Gastrocnemius medialis (tissue), 4 donors: ENCODE measurements around the gene CAPZB. TPM values are rescaled to one million over a fixed set of nuclear protein-coding genes. Genes with fewer than 3 reads are reported as not detected.
A peak's percentile ranks its signal among the peaks of the same experiment; 100 is the strongest.
"Not testable (repeated sequence)": the region's sequence is repeated elsewhere in the genome, so short reads cannot be mapped to it uniquely, and the experiment has no call there.

Experiments
- ATAC-seq, 2 donors: fragments of 150-250 bp; one replicate each; pipeline ENCODE4 v1.9.1; 2016
- DNase-seq, 2 donors: peaks; one replicate each; pipeline ENCODE4 v3.0.0-alpha.2; 2019
- H3K27ac ChIP-seq, 4 donors: fragments of 200-600 bp; sonication (generic); 1 replicate in 1 of 4; 2 replicates in 3 of 4; pipeline ENCODE4 v1.5.1; 2016 to 2018; ENCODE audit warnings: mild to moderate bottlenecking in 2 of 4, moderate library complexity in 1 of 4
- H3K27me3 ChIP-seq, 3 donors: fragments of 200-600 bp; sonication (generic) in 2 of 3; 1 replicate in 1 of 3; 2 replicates in 2 of 3; pipeline versions ENCODE4 v1.5.1 to v1.6.0; 2016 to 2019; ENCODE audit warnings: mild to moderate bottlenecking in 1 of 3, moderate library complexity in 1 of 3
- H3K36me3 ChIP-seq, 2 donors: fragments of 200-600 bp; sonication (generic) in 1 of 2; one replicate each; pipeline ENCODE4 v1.5.1; 2017 to 2018
- H3K4me1 ChIP-seq, 2 donors: fragments of 200-600 bp; sonication (generic) in 1 of 2; one replicate each; pipeline ENCODE4 v1.5.1; 2016 to 2017; ENCODE audit warnings: mild to moderate bottlenecking in 2 of 2
- H3K4me3 ChIP-seq, 4 donors: fragments of 200-600 bp; sonication (generic) in 3 of 4; 1 replicate in 1 of 4; 2 replicates in 3 of 4; pipeline ENCODE4 v1.5.1; 2016 to 2019; ENCODE audit warnings: mild to moderate bottlenecking in 2 of 4
- H3K9me3 ChIP-seq, 3 donors: fragments of 200-600 bp; sonication (generic) in 2 of 3; 1 replicate in 1 of 3; 2 replicates in 2 of 3; pipeline ENCODE4 v1.5.1; 2016 to 2019
- CTCF ChIP-seq, 5 experiments: fragments of 450-650 bp in 3 of 5; fragments of 200-600 bp in 2 of 5; sonication (generic) in 2 of 5; IDR thresholded peaks in 4 of 5; conservative IDR thresholded peaks in 1 of 5; 1 replicate in 4 of 5; 2 replicates in 1 of 5; pipeline ENCODE4 v1.5.1; 2016 to 2019; ENCODE audit warnings: antibody characterized with exemption in 5 of 5, mild to moderate bottlenecking in 3 of 5, moderate library complexity in 3 of 5
- POLR2A ChIP-seq, 2 donors: fragments of 450-650 bp; IDR thresholded peaks; one replicate each; pipeline ENCODE4 v1.6.1; 2017; ENCODE audit warnings: antibody characterized with exemption in 2 of 2, mild to moderate bottlenecking in 2 of 2, moderate library complexity in 2 of 2
- in situ Hi-C, 4 donors: fragments of 200-750 bp; cut with MboI; loops; one replicate each; pipeline versions ENCODE4 v1.15.0 to v1.8.0; 2017; ENCODE audit warnings: low sequenced_read_pairs in 4 of 4
- intact Hi-C: fragments of 100-400 bp; cut with DNase I; formaldehyde crosslinking; loops from one replicate; pipeline ENCODE4 v1.15.1; 2023; ENCODE audit warnings: low total_unique reads
- total RNA-seq, 4 donors: library from RNA; depleted of rRNA; stranded (reverse); fragments of >200 nt; gene quantifications; one replicate each; pipeline versions ENCODE4 v1.1.0 to v1.2.3, GENCODE V29; 2016

The CAPZB gene
- total RNA-seq, 4 donors from 2014 or later: 48.6 to 93.8 (median 74.9) TPM

GRCh38 chr1:19497443-19497842, 12.1 kb upstream of the CAPZB start:
- ATAC-seq: not testable (repeated sequence)
- in situ Hi-C loops: loop anchor here in 1 of 4 donors (25.0 kb wide), 1 partner anchor 110 kb away; no protein-coding TSS in a partner anchor

GRCh38 chr1:19496527-19496874, 11.2 kb upstream of the CAPZB start:
- in situ Hi-C loops: loop anchor here in 1 of 4 donors (25.0 kb wide), 1 partner anchor 109 kb away; no protein-coding TSS in a partner anchor
- intact Hi-C loops: no loop called here
- no peak overlapping the region for H3K4me3 ChIP-seq
- H3K36me3 ChIP-seq: no peaks in the 10 kb centered on the region
- TF ChIP-seq CTCF (IDR thresholded peaks at IDR 0.05 in 4 of 5, conservative IDR thresholded peaks at IDR 0.05 in 1 of 5) (no peak), POLR2A (IDR thresholded peaks at IDR 0.05) (no peak)
- H3K4me1 ChIP-seq: peaks cover 5 to 21% of the 10 kb centered on the region in 2 donors
- H3K27me3 ChIP-seq: no peaks in the 10 kb centered on the region
- DNase-seq (no peak), ATAC-seq (no peak)
- no peaks in the 10 kb centered on the region for H3K9me3 ChIP-seq
- peak overlapping the region in 3 of 4 donors; percentile 66 to 77 (median 67) for H3K27ac ChIP-seq

More at GRCh38 chr1:19497443-19497842, 12.1 kb upstream of the CAPZB start:
- H3K4me1 ChIP-seq: peaks cover 5 to 21% of the 10 kb centered on the region in 2 donors
- H3K27me3 ChIP-seq, H3K9me3 ChIP-seq, H3K27ac ChIP-seq, DNase-seq, H3K36me3 ChIP-seq, intact Hi-C loops, H3K4me3 ChIP-seq: not testable (repeated sequence)

GRCh38 chr1:19495799-19496526, 10.6 kb upstream of the CAPZB start:
- intact Hi-C loops: no loop called here
- Histone ChIP-seq H3K4me1 (peaks cover 5 to 21% of the 10 kb centered on the region in 2 donors), H3K27ac (peak overlapping the region; percentile 66 to 77 (median 67)), H3K36me3 (no peaks in the 10 kb centered on the region), H3K4me3 (no peak overlapping the region), H3K9me3 (no peaks in the 10 kb centered on the region), H3K27me3 (no peaks in the 10 kb centered on the region)
- in situ Hi-C loops: loop anchor here in 1 of 4 donors (25.0 kb wide), 1 partner anchor 109 kb away; no protein-coding TSS in a partner anchor
- DNase-seq (no peak), ATAC-seq (no peak)
- TF ChIP-seq POLR2A (IDR thresholded peaks at IDR 0.05) (no peak), CTCF (IDR thresholded peaks at IDR 0.05 in 4 of 5, conservative IDR thresholded peaks at IDR 0.05 in 1 of 5) (no peak)

- Histone ChIP-seq H3K36me3 (no peaks in the 10 kb centered on the region), H3K27ac (peak overlapping the region; percentile 66 to 77 (median 67)), H3K4me3 (no peak overlapping the region), H3K9me3 (no peaks in the 10 kb centered on the region), H3K4me1 (peaks cover 5 to 21% of the 10 kb centered on the region in 2 donors), H3K27me3 (no peaks in the 10 kb centered on the region)
- DNase-seq (no peak), ATAC-seq (peak; percentile 81 to 85)
- intact Hi-C loops (no loop called here), in situ Hi-C loops (loop anchor here in 1 of 4 donors (25.0 kb wide), 1 partner anchor 108 kb away; no protein-coding TSS in a partner anchor)
- TF ChIP-seq POLR2A (IDR thresholded peaks at IDR 0.05) (peak in 1 of 2 donors; percentile 17), CTCF (IDR thresholded peaks at IDR 0.05 in 4 of 5, conservative IDR thresholded peaks at IDR 0.05 in 1 of 5) (no peak)
Measured at GRCh38 chr1:19495000-19495656, 9.8 kb upstream of the CAPZB start.

GRCh38 chr1:19493547-19493946, 8.2 kb upstream of the CAPZB start:
- Histone ChIP-seq H3K4me3 (no peak overlapping the region), H3K4me1 (peaks cover 5 to 21% of the 10 kb centered on the region in 2 donors), H3K27ac (peak overlapping the region in 1 of 4 donors; percentile 67), H3K27me3 (no peaks in the 10 kb centered on the region), H3K36me3 (no peaks in the 10 kb centered on the region), H3K9me3 (no peaks in the 10 kb centered on the region)
- in situ Hi-C loops (loop anchor here in 1 of 4 donors (25.0 kb wide), 1 partner anchor 106 kb away; no protein-coding TSS in a partner anchor), intact Hi-C loops (no loop called here)
- ATAC-seq (no peak), DNase-seq (no peak)
- no peak for TF ChIP-seq CTCF (IDR thresholded peaks at IDR 0.05 in 4 of 5, conservative IDR thresholded peaks at IDR 0.05 in 1 of 5)
- TF ChIP-seq POLR2A (IDR thresholded peaks at IDR 0.05): no peak
